B cell (primary cell): ENCODE data around the gene C4A.
"Not testable (repeated sequence)": the region's sequence is repeated elsewhere in the genome, so short reads cannot be mapped to it uniquely, and the experiment has no call there.

Experiments used
- CTCF ChIP-seq: fragments of 200-600 bp; IDR thresholded peaks from one replicate; pipeline ENCODE4 v1.8.0; 2022; ENCODE audit warnings: antibody characterized with exemption, mild to moderate bottlenecking
- EZH2 ChIP-seq: IDR thresholded peaks from 2 replicates; pipeline ENCODE4 v1.6.1; 2012; ENCODE audit warnings: borderline replicate concordance, low read depth, mild to moderate bottlenecking, moderate library complexity, low read length; ENCODE audit not compliant: insufficient read depth, poor library complexity, severe bottlenecking

GRCh38 chr6:32013738-32014137 lies 31.9 kb downstream of the C4A start:
- TF ChIP-seq CTCF, EZH2: not testable (repeated sequence)
